Vagina (tissue), 2 donors: ENCODE results near the gene SFMBT2. TPM values are rescaled to one million over a fixed set of nuclear protein-coding genes. Genes with fewer than 3 reads are reported as not detected.

Source experiments
- DNase-seq, 2 donors: peaks; one replicate each; pipeline ENCODE4 v3.0.0-alpha.2; 2017; ENCODE audit errors: extremely low spot score in 2 of 2
- H3K27ac ChIP-seq: fragments of 200-600 bp; sonication (generic); one replicate; pipeline ENCODE4 v1.5.1; 2019
- H3K27me3 ChIP-seq: fragments of 200-600 bp; sonication (generic); one replicate; pipeline ENCODE4 v1.5.1; 2019
- H3K36me3 ChIP-seq, 2 donors: fragments of 200-600 bp; sonication (generic); one replicate each; pipeline ENCODE4 v1.5.1; 2017 to 2019
- H3K4me1 ChIP-seq: fragments of 200-600 bp; sonication (generic); one replicate; pipeline ENCODE4 v1.5.1; 2019
- H3K4me3 ChIP-seq, 2 donors: fragments of 200-600 bp; sonication (generic); 1 replicate in 1 of 2; 2 replicates in 1 of 2; pipeline ENCODE4 v1.5.1; 2016 to 2019
- H3K9me3 ChIP-seq: fragments of 200-600 bp; sonication (generic); one replicate; pipeline ENCODE4 v1.5.1; 2019
- CTCF ChIP-seq, 3 experiments: fragments of 450-650 bp in 2 of 3; fragments of 200-600 bp in 1 of 3; sonication (generic) in 1 of 3; IDR thresholded peaks; one replicate each; pipeline ENCODE4 v1.5.1; 2017 to 2019; ENCODE audit warnings: antibody characterized with exemption in 3 of 3, mild to moderate bottlenecking in 2 of 3, moderate library complexity in 2 of 3
- POLR2A ChIP-seq, 2 donors: fragments of 450-650 bp; IDR thresholded peaks; one replicate each; pipeline ENCODE4 v1.6.1; 2017; ENCODE audit warnings: antibody characterized with exemption in 2 of 2, mild to moderate bottlenecking in 2 of 2, moderate library complexity in 2 of 2
- POLR2AphosphoS5 ChIP-seq, 2 donors: sonication (generic); formaldehyde crosslinking; IDR thresholded peaks; one replicate each; pipeline ENCODE4 v1.9.0; 2017; ENCODE audit warnings: antibody characterized with exemption in 2 of 2, mild to moderate bottlenecking in 2 of 2, low read depth in 1 of 2; ENCODE audit not compliant: insufficient read depth in 1 of 2
- intact Hi-C: fragments of 100-400 bp; cut with DNase I; formaldehyde crosslinking; loops from one replicate; pipeline ENCODE4 v1.15.1; 2023
- total RNA-seq: library from RNA; depleted of rRNA; stranded (reverse); fragments of >200 nt; gene quantifications from one replicate; pipeline ENCODE4 v1.2.3, GENCODE V29; 2016

Gene SFMBT2
- total RNA-seq, 1 donor from 2014 or later: 12.5 TPM

GRCh38 chr10:7439696-7440095 lies 28.9 kb upstream of the SFMBT2 start:
- H3K27me3 ChIP-seq: no peaks in the 10 kb centered on the region
- H3K4me1 ChIP-seq: no peaks in the 10 kb centered on the region
- no peaks in the 10 kb centered on the region for H3K9me3 ChIP-seq
- H3K27ac ChIP-seq: no peak overlapping the region
- TF ChIP-seq POLR2A (IDR thresholded peaks at IDR 0.05) (no peak), POLR2AphosphoS5 (IDR thresholded peaks at IDR 0.05; ENCODE audit: insufficient read depth in 1 of 2, low read depth in 1 of 2) (no peak), CTCF (IDR thresholded peaks at IDR 0.05) (no peak)
- intact Hi-C loops: no loop called here
- no peak overlapping the region for H3K4me3 ChIP-seq
- DNase-seq: no peak
- no peaks in the 10 kb centered on the region for H3K36me3 ChIP-seq

- TF ChIP-seq POLR2A (IDR thresholded peaks at IDR 0.05) (no peak), CTCF (IDR thresholded peaks at IDR 0.05) (no peak), POLR2AphosphoS5 (IDR thresholded peaks at IDR 0.05; ENCODE audit: insufficient read depth in 1 of 2, low read depth in 1 of 2) (no peak)
- intact Hi-C loops: no loop called here
- DNase-seq: no peak
- Histone ChIP-seq H3K4me3 (no peak overlapping the region), H3K4me1 (no peaks in the 10 kb centered on the region), H3K9me3 (no peaks in the 10 kb centered on the region), H3K27ac (no peak overlapping the region), H3K36me3 (no peaks in the 10 kb centered on the region), H3K27me3 (no peaks in the 10 kb centered on the region)
Observed at GRCh38 chr10:7438196-7438986, 27.6 kb upstream of the SFMBT2 start.

- Histone ChIP-seq H3K4me1 (no peaks in the 10 kb centered on the region), H3K9me3 (no peaks in the 10 kb centered on the region), H3K27me3 (no peaks in the 10 kb centered on the region), H3K27ac (no peak overlapping the region), H3K36me3 (no peaks in the 10 kb centered on the region), H3K4me3 (no peak overlapping the region)
- DNase-seq: no peak
- intact Hi-C loops: no loop called here
- TF ChIP-seq POLR2A (IDR thresholded peaks at IDR 0.05) (no peak), CTCF (IDR thresholded peaks at IDR 0.05) (no peak), POLR2AphosphoS5 (IDR thresholded peaks at IDR 0.05; ENCODE audit: insufficient read depth in 1 of 2, low read depth in 1 of 2) (no peak)
Observed at GRCh38 chr10:7436490-7437100, 25.8 kb upstream of the SFMBT2 start.

GRCh38 chr10:7435674-7436073 lies 24.8 kb upstream of the SFMBT2 start:
- Histone ChIP-seq H3K36me3 (no peaks in the 10 kb centered on the region), H3K4me3 (no peak overlapping the region)
- intact Hi-C loops: no loop called here

More at GRCh38 chr10:7435674-7436073, 24.8 kb upstream of the SFMBT2 start:
- Histone ChIP-seq H3K27ac (no peak overlapping the region), H3K4me1 (no peaks in the 10 kb centered on the region), H3K9me3 (no peaks in the 10 kb centered on the region), H3K27me3 (no peaks in the 10 kb centered on the region)
- DNase-seq: no peak
- no peak for TF ChIP-seq POLR2A (IDR thresholded peaks at IDR 0.05)
- no peak for TF ChIP-seq POLR2AphosphoS5 (IDR thresholded peaks at IDR 0.05; ENCODE audit: insufficient read depth in 1 of 2, low read depth in 1 of 2)
- TF ChIP-seq CTCF (IDR thresholded peaks at IDR 0.05): no peak
